ENCODE results near the gene AP1M2. TPM values are rescaled to one million over a fixed set of nuclear protein-coding genes. Genes with fewer than 3 reads are reported as not detected.
A peak's percentile ranks its signal among the peaks of the same experiment; 100 is the strongest.

AP1M2 gene
- total RNA-seq, 2 donors from 2014 or later, result 149 to 172 TPM

GRCh38 chr19:10600149-10600548 is 13.0 kb upstream of the AP1M2 start:
- Histone ChIP-seq H3K27ac (no peak overlapping the region), H3K36me3 (no peaks in the 10 kb centered on the region), H3K9ac (ENCODE audit: low read depth in 2 of 2, low read length in 2 of 2) (no peak overlapping the region), H3K4me1 (no peaks in the 10 kb centered on the region), H3K27me3 (no peaks in the 10 kb centered on the region), H3K9me3 (no peaks in the 10 kb centered on the region), H3K4me3 (no peak overlapping the region)
- TF ChIP-seq, protein P1, sequence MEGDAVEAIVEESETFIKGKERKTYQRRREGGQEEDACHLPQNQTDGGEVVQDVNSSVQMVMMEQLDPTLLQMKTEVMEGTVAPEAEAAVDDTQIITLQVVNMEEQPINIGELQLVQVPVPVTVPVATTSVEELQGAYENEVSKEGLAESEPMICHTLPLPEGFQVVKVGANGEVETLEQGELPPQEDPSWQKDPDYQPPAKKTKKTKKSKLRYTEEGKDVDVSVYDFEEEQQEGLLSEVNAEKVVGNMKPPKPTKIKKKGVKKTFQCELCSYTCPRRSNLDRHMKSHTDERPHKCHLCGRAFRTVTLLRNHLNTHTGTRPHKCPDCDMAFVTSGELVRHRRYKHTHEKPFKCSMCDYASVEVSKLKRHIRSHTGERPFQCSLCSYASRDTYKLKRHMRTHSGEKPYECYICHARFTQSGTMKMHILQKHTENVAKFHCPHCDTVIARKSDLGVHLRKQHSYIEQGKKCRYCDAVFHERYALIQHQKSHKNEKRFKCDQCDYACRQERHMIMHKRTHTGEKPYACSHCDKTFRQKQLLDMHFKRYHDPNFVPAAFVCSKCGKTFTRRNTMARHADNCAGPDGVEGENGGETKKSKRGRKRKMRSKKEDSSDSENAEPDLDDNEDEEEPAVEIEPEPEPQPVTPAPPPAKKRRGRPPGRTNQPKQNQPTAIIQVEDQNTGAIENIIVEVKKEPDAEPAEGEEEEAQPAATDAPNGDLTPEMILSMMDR (IDR thresholded peaks at IDR 0.05), result no peak
- intact Hi-C loops (cut with DNase I), result no loop called here
- DNase-seq, result no peak

- H3K27ac ChIP-seq, result no peak overlapping the region
- TF ChIP-seq, protein P1 (IDR thresholded peaks at IDR 0.05), result no peak
- no peak overlapping the region for H3K4me3 ChIP-seq
- no peaks in the 10 kb centered on the region for H3K27me3 ChIP-seq
- H3K9ac ChIP-seq (ENCODE audit: low read depth in 2 of 2, low read length in 2 of 2), result no peak overlapping the region
- no peaks in the 10 kb centered on the region for H3K4me1 ChIP-seq
- DNase-seq, result no peak
- intact Hi-C loops (cut with DNase I), result no loop called here
- H3K36me3 ChIP-seq, result no peaks in the 10 kb centered on the region
- H3K9me3 ChIP-seq, result no peaks in the 10 kb centered on the region
These were observed 6.9 kb upstream of the AP1M2 start for GRCh38 chr19:10593820-10594637.

DNA sequence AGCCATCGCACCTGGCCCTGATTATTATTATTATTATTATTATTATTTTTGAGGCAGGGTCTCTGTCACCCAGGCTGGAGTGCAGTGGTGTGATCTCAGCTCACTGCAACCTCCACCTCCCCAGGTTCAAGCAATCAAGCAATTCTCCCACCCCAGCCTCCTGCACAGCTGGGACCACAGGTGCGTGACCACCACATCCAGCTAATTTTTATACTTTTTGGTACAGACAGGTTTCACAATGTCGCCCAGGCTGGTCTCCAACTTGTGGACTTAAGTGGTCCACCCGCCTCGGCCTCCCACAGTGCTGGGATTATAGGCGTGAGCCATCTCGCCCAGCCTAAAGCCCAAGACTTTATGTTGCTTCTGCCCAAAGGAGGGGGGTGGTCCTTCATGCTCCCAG is 6.0 kb upstream of the AP1M2 start:
- TF ChIP-seq, protein P1 (IDR thresholded peaks at IDR 0.05), result no peak
- intact Hi-C loops (cut with DNase I), result no loop called here
- DNase-seq, result no peak
- Histone ChIP-seq H3K27me3 (no peaks in the 10 kb centered on the region), H3K36me3 (no peaks in the 10 kb centered on the region), H3K4me1 (no peaks in the 10 kb centered on the region), H3K27ac (no peak overlapping the region), H3K9me3 (no peaks in the 10 kb centered on the region), H3K9ac (ENCODE audit: low read depth in 2 of 2, low read length in 2 of 2) (no peak overlapping the region), H3K4me3 (no peak overlapping the region)

GRCh38 chr19:10587839-10588150 is 683 bp upstream of the AP1M2 start:
- TF ChIP-seq, protein P1 (IDR thresholded peaks at IDR 0.05), result no peak
- intact Hi-C loops (cut with DNase I), result no loop called here
- no peak for DNase-seq
- no peak overlapping the region for H3K9ac ChIP-seq (ENCODE audit: low read depth in 2 of 2, low read length in 2 of 2)
- H3K9me3 ChIP-seq, result no peaks in the 10 kb centered on the region
- no peaks in the 10 kb centered on the region for H3K4me1 ChIP-seq
- H3K27ac ChIP-seq, result no peak overlapping the region
- H3K4me3 ChIP-seq, result no peak overlapping the region
- H3K36me3 ChIP-seq, result no peaks in the 10 kb centered on the region
- no peaks in the 10 kb centered on the region for H3K27me3 ChIP-seq

GRCh38 chr19:10586396-10586795 is 716 bp downstream of the AP1M2 start:
- Histone ChIP-seq H3K27ac (no peak overlapping the region), H3K4me3 (peak overlapping the region; percentile 65)
- intact Hi-C loops (cut with DNase I), result no loop called here

More at GRCh38 chr19:10586396-10586795, 716 bp downstream of the AP1M2 start:
- no peak for DNase-seq
- no peaks in the 10 kb centered on the region for H3K36me3 ChIP-seq
- H3K27me3 ChIP-seq, result no peaks in the 10 kb centered on the region
- TF ChIP-seq, protein P1 (IDR thresholded peaks at IDR 0.05), result no peak
- H3K9me3 ChIP-seq, result no peaks in the 10 kb centered on the region
- H3K9ac ChIP-seq (ENCODE audit: low read depth in 2 of 2, low read length in 2 of 2), result peak overlapping the region; percentile 76 to 90
- no peaks in the 10 kb centered on the region for H3K4me1 ChIP-seq
